Measurements from ENCODE around the gene MYDGF. TPM values are rescaled to one million over a fixed set of nuclear protein-coding genes. Genes with fewer than 3 reads are reported as not detected.
A peak's percentile ranks its signal among the peaks of the same experiment; 100 is the strongest.

MYDGF gene
- total RNA-seq, 8 experiments from 2014 or later = 46.4 to 111 (median 69.0) TPM

GRCh38 chr19:4694211-4694987 is 24.3 kb upstream of the MYDGF start:
- Histone ChIP-seq H3K4me1 (replicated peaks in 1 of 2) (no peaks in the 10 kb centered on the region), H3K27ac (no peak overlapping the region), H3K4me3 (no peak overlapping the region)
- 60 to 100% (median 93%) methylated on average over 1 to 17 of the region's 22 CpGs; no CpG with 5 or more reads in 2 of the 10 experiments for WGBS, 10 experiments
- in situ Hi-C loops (cut with MboI; ENCODE audit: low pct_unique_long_range_greater_than_20kb in 2 of 9, low sequenced_read_pairs in 9 of 9, unreplicated experiment in 9 of 9) = no loop called here
- peak in 2 of 8 experiments; percentile 5 to 34 for ATAC-seq (replicated peaks in 6 of 8)

GRCh38 chr19:4693471-4694121 is 23.5 kb upstream of the MYDGF start:
- in situ Hi-C loops (cut with MboI; ENCODE audit: low pct_unique_long_range_greater_than_20kb in 2 of 9, low sequenced_read_pairs in 9 of 9, unreplicated experiment in 9 of 9) = no loop called here
- 80 to 94% (median 90%) methylated on average over 1 to 6 of the region's 15 CpGs; no CpG with 5 or more reads in 5 of the 10 experiments for WGBS, 10 experiments
- Histone ChIP-seq H3K4me1 (replicated peaks in 1 of 2) (no peaks in the 10 kb centered on the region), H3K4me3 (no peak overlapping the region), H3K27ac (no peak overlapping the region)
- ATAC-seq (replicated peaks in 6 of 8) = no peak

- ATAC-seq (replicated peaks in 6 of 8) = peak in 1 of 8 experiments; percentile 5
- Histone ChIP-seq H3K4me3 (no peak overlapping the region), H3K4me1 (replicated peaks in 1 of 2) (no peaks in the 10 kb centered on the region), H3K27ac (no peak overlapping the region)
- 80 to 100% methylated on average over 1 of the region's 7 CpGs; no CpG with 5 or more reads in 8 of the 10 experiments for WGBS, 10 experiments
- in situ Hi-C loops (cut with MboI; ENCODE audit: low pct_unique_long_range_greater_than_20kb in 2 of 9, low sequenced_read_pairs in 9 of 9, unreplicated experiment in 9 of 9) = no loop called here
These were observed 22.9 kb upstream of the MYDGF start for GRCh38 chr19:4693078-4693350.

GRCh38 chr19:4692251-4693077 is 22.3 kb upstream of the MYDGF start:
- in situ Hi-C loops (cut with MboI; ENCODE audit: low pct_unique_long_range_greater_than_20kb in 2 of 9, low sequenced_read_pairs in 9 of 9, unreplicated experiment in 9 of 9) = no loop called here
- 75 to 100% (median 81%) methylated on average over 1 to 4 of the region's 27 CpGs; no CpG with 5 or more reads in 5 of the 10 experiments for WGBS, 10 experiments
- H3K4me1 ChIP-seq (replicated peaks in 1 of 2) = no peaks in the 10 kb centered on the region
- ATAC-seq (replicated peaks in 6 of 8) = peak in 1 of 8 experiments; percentile 3
- H3K4me3 ChIP-seq = no peak overlapping the region
- H3K27ac ChIP-seq = no peak overlapping the region

GRCh38 chr19:4691373-4691772 is 21.2 kb upstream of the MYDGF start:
- Histone ChIP-seq H3K4me3 (no peak overlapping the region), H3K4me1 (replicated peaks in 1 of 2) (no peaks in the 10 kb centered on the region), H3K27ac (no peak overlapping the region)
- WGBS, 10 experiments = 83 to 100% (median 95%) methylated on average over 1 to 5 of the region's 9 CpGs; no CpG with 5 or more reads in 3 of the 10 experiments
- ATAC-seq (replicated peaks in 6 of 8) = no peak
- in situ Hi-C loops (cut with MboI; ENCODE audit: low pct_unique_long_range_greater_than_20kb in 2 of 9, low sequenced_read_pairs in 9 of 9, unreplicated experiment in 9 of 9) = no loop called here

- in situ Hi-C loops (cut with MboI; ENCODE audit: low pct_unique_long_range_greater_than_20kb in 2 of 9, low sequenced_read_pairs in 9 of 9, unreplicated experiment in 9 of 9) = no loop called here
- Histone ChIP-seq H3K4me1 (replicated peaks in 1 of 2) (no peaks in the 10 kb centered on the region), H3K27ac (no peak overlapping the region), H3K4me3 (no peak overlapping the region)
- no peak for ATAC-seq (replicated peaks in 6 of 8)
- 83 to 100% (median 89%) methylated on average over 1 to 3 of the region's 13 CpGs; no CpG with 5 or more reads in 7 of the 10 experiments for WGBS, 10 experiments
These were observed 20.2 kb upstream of the MYDGF start for GRCh38 chr19:4690361-4690760.

GRCh38 chr19:4689403-4689802 is 19.3 kb upstream of the MYDGF start:
- Histone ChIP-seq H3K4me1 (replicated peaks in 1 of 2) (no peaks in the 10 kb centered on the region), H3K4me3 (no peak overlapping the region), H3K27ac (no peak overlapping the region)
- in situ Hi-C loops (cut with MboI; ENCODE audit: low pct_unique_long_range_greater_than_20kb in 2 of 9, low sequenced_read_pairs in 9 of 9, unreplicated experiment in 9 of 9) = no loop called here
- 67 to 100% methylated on average over 1 to 4 of the region's 19 CpGs; no CpG with 5 or more reads in 8 of the 10 experiments for WGBS, 10 experiments
- peak in 4 of 8 experiments; percentile 5 to 45 (median 10) for ATAC-seq (replicated peaks in 6 of 8)

- in situ Hi-C loops (cut with MboI; ENCODE audit: low pct_unique_long_range_greater_than_20kb in 2 of 9, low sequenced_read_pairs in 9 of 9, unreplicated experiment in 9 of 9) = no loop called here
- 70% methylated on average over 2 of the region's 26 CpGs; no CpG with 5 or more reads in 9 of the 10 experiments for WGBS, 10 experiments
- Histone ChIP-seq H3K4me3 (no peak overlapping the region), H3K27ac (no peak overlapping the region), H3K4me1 (replicated peaks in 1 of 2) (no peaks in the 10 kb centered on the region)
- peak in 1 of 8 experiments; percentile 2 for ATAC-seq (replicated peaks in 6 of 8)
These were observed 18.4 kb upstream of the MYDGF start for GRCh38 chr19:4688587-4688986.

- no peak overlapping the region for H3K27ac ChIP-seq
- 86 to 100% (median 98%) methylated on average over 1 to 6 of the region's 11 CpGs; no CpG with 5 or more reads in 4 of the 10 experiments for WGBS, 10 experiments
- no peak for ATAC-seq (replicated peaks in 6 of 8)
- H3K4me1 ChIP-seq (replicated peaks in 1 of 2) = no peaks in the 10 kb centered on the region
- H3K4me3 ChIP-seq = no peak overlapping the region
- in situ Hi-C loops (cut with MboI; ENCODE audit: low pct_unique_long_range_greater_than_20kb in 2 of 9, low sequenced_read_pairs in 9 of 9, unreplicated experiment in 9 of 9) = no loop called here
These were observed 17.3 kb upstream of the MYDGF start for GRCh38 chr19:4687396-4687795.

GRCh38 chr19:4686700-4687099 is 16.6 kb upstream of the MYDGF start:
- no peak for ATAC-seq (replicated peaks in 6 of 8)
- Histone ChIP-seq H3K4me1 (replicated peaks in 1 of 2) (no peaks in the 10 kb centered on the region), H3K4me3 (no peak overlapping the region), H3K27ac (no peak overlapping the region)
- 41 to 100% (median 96%) methylated on average over 1 to 4 of the region's 10 CpGs; no CpG with 5 or more reads in 4 of the 10 experiments for WGBS, 10 experiments
- in situ Hi-C loops (cut with MboI; ENCODE audit: low pct_unique_long_range_greater_than_20kb in 2 of 9, low sequenced_read_pairs in 9 of 9, unreplicated experiment in 9 of 9) = no loop called here

- Histone ChIP-seq H3K4me1 (replicated peaks in 1 of 2) (peaks cover 0 to 3% of the 10 kb centered on the region in 2 donors), H3K4me3 (no peak overlapping the region), H3K27ac (no peak overlapping the region)
- ATAC-seq (replicated peaks in 6 of 8) = peak in 1 of 8 experiments; percentile 3
- in situ Hi-C loops (cut with MboI; ENCODE audit: low pct_unique_long_range_greater_than_20kb in 2 of 9, low sequenced_read_pairs in 9 of 9, unreplicated experiment in 9 of 9) = no loop called here
- WGBS, 10 experiments = 87 to 100% methylated on average over 1 to 10 of the region's 28 CpGs; no CpG with 5 or more reads in 8 of the 10 experiments
These were observed 14.4 kb upstream of the MYDGF start for GRCh38 chr19:4684312-4685095.

- Histone ChIP-seq H3K4me3 (no peak overlapping the region), H3K27ac (no peak overlapping the region), H3K4me1 (replicated peaks in 1 of 2) (peaks cover 0 to 10% of the 10 kb centered on the region in 2 donors)
- WGBS, 10 experiments = no CpG with 5 or more reads among the region's 45 CpGs
- in situ Hi-C loops (cut with MboI; ENCODE audit: low pct_unique_long_range_greater_than_20kb in 2 of 9, low sequenced_read_pairs in 9 of 9, unreplicated experiment in 9 of 9) = no loop called here
- no peak for ATAC-seq (replicated peaks in 6 of 8)
These were observed 12.5 kb upstream of the MYDGF start for GRCh38 chr19:4682417-4683200.

Measured in motor neuron (in vitro differentiated cells).